HG02885 (cell line): ENCODE data around the gene PARPBP.
"Not testable (repeated sequence)": the region's sequence is repeated elsewhere in the genome, so short reads cannot be mapped to it uniquely, and the experiment has no call there.

Experiments
- ATAC-seq: cut with Tn5 transposase; IDR thresholded peaks from one replicate; pipeline ENCODE4 v1.9.1; 2021; ENCODE audit warnings: mild to moderate bottlenecking; ENCODE audit not compliant: unreplicated experiment, poor library complexity

The PARPBP gene

GRCh38 chr12:102144221-102144620 lies 24.2 kb downstream of the PARPBP start:
- ATAC-seq = no peak

GRCh38 chr12:102147062-102147587 lies 27.1 kb downstream of the PARPBP start:
- not testable (repeated sequence) for ATAC-seq

- not testable (repeated sequence) for ATAC-seq
These were observed 35.2 kb downstream of the PARPBP start for GRCh38 chr12:102155206-102155605.

- no peak for ATAC-seq
These were observed 43.4 kb downstream of the PARPBP start for GRCh38 chr12:102163383-102163782.

GRCh38 chr12:102167821-102168604 lies 48.0 kb downstream of the PARPBP start:
- ATAC-seq = peak; percentile 72

GRCh38 chr12:102169922-102170621 lies 50.1 kb downstream of the PARPBP start:
- ATAC-seq = no peak

- no peak for ATAC-seq
These were observed 52.0 kb downstream of the PARPBP start for GRCh38 chr12:102171951-102172350.

GRCh38 chr12:102172436-102172835 lies 52.5 kb downstream of the PARPBP start:
- no peak for ATAC-seq

GRCh38 chr12:102174117-102174516 lies 54.1 kb downstream of the PARPBP start:
- no peak for ATAC-seq

- no peak for ATAC-seq
These were observed 54.8 kb downstream of the PARPBP start for GRCh38 chr12:102174761-102175160.

- ATAC-seq = no peak
These were observed 62.7 kb downstream of the PARPBP start for GRCh38 chr12:102182635-102183034.

- no peak for ATAC-seq
These were observed 75.8 kb downstream of the PARPBP start for GRCh38 chr12:102195826-102196225.

GRCh38 chr12:102197789-102198188 lies 77.8 kb downstream of the PARPBP start, which contains the start of gene PMCH:
Gene PMCH (minus strand): TSS chr12:102197833. CDS start chr12:102197770, 63 bp downstream.
- peak; percentile 93 for ATAC-seq

GRCh38 chr12:102201436-102202061 lies 81.6 kb downstream of the PARPBP start:
- ATAC-seq = no peak

- no peak for ATAC-seq
These were observed 82.6 kb downstream of the PARPBP start for GRCh38 chr12:102202556-102202955.

GRCh38 chr12:102204025-102204424 lies 84.0 kb downstream of the PARPBP start:
- no peak for ATAC-seq

GRCh38 chr12:102215992-102216691 lies 96.2 kb downstream of the PARPBP start:
- no peak for ATAC-seq

- no peak for ATAC-seq
These were observed 100.8 kb downstream of the PARPBP start for GRCh38 chr12:102220736-102221135.

GRCh38 chr12:102227954-102228353 lies 108.0 kb downstream of the PARPBP start:
- no peak for ATAC-seq

- ATAC-seq = no peak
These were observed 112.1 kb downstream of the PARPBP start for GRCh38 chr12:102232036-102232435.
